SK-N-SH (cell line): Measurements from ENCODE around the gene SLC35F4. TPM values are rescaled to one million over a fixed set of nuclear protein-coding genes. Genes with fewer than 3 reads are reported as not detected.

ENCODE experiments used
- CTCF ChIA-PET: fragments of 300-600, 350-600 bp; formaldehyde crosslinking; extraction: SDS; loops from one replicate; lab custom pipeline; 2021; lab: Yijun Ruan, JAX
- POLR2A ChIA-PET: fragments of 350-600 bp; sonication (Branson Sonifier 250); formaldehyde crosslinking; extraction: SDS; loops from one replicate; lab custom pipeline; 2020; ENCODE audit warnings: antibody characterized with exemption, inconsistent platforms; lab: Yijun Ruan, JAX
- DNase-seq: peaks from one replicate; pipeline ENCODE4 v3.0.0; 2012
- H2AFZ ChIP-seq: fragments of 200-600 bp; sonication (generic); 2 replicates; pipeline ENCODE4 v1.8.1; 2016; ENCODE audit warnings: antibody characterized with exemption, mild to moderate bottlenecking, low read depth
- H3F3A ChIP-seq: fragments of 200-600 bp; sonication (generic); replicated peaks from 2 replicates; pipeline ENCODE3; 2016; ENCODE audit warnings: antibody characterized with exemption, mild to moderate bottlenecking; ENCODE audit not compliant: insufficient read depth
- H3K27ac ChIP-seq, 2 experiments: fragments of 200-500 bp in 1 of 2; fragments of 200-600 bp in 1 of 2; sonication (Bioruptor generic) in 1 of 2; sonication (generic), shearing (Covaris generic) in 1 of 2; 2 replicates each; pipeline versions ENCODE4 v1.5.1 to v1.6.1; 2014 to 2016; ENCODE audit warnings: low read depth in 2 of 2, inconsistent platforms in 1 of 2, low read length in 1 of 2, mild to moderate bottlenecking in 1 of 2, mixed read lengths in 1 of 2
- H3K27me3 ChIP-seq: fragments of 200-600 bp; sonication (generic), shearing (Covaris generic); 2 replicates; pipeline ENCODE4 v1.6.1; 2016; ENCODE audit warnings: mixed run types; ENCODE audit not compliant: insufficient read depth
- H3K36me3 ChIP-seq, 2 experiments: fragments of 200-500 bp in 1 of 2; fragments of 200-600 bp in 1 of 2; sonication (Bioruptor generic) in 1 of 2; sonication (generic) in 1 of 2; replicated peaks in 1 of 2; 2 replicates each; pipeline versions ENCODE3 to v1.5.1; 2014 to 2016; ENCODE audit warnings: low read length in 1 of 2, mild to moderate bottlenecking in 1 of 2; ENCODE audit not compliant: insufficient read depth in 2 of 2, control insufficient read depth in 1 of 2
- H3K4me1 ChIP-seq, 2 experiments: fragments of 200-500 bp in 1 of 2; fragments of 200-600 bp in 1 of 2; sonication (Bioruptor generic) in 1 of 2; sonication (generic), shearing (Covaris generic) in 1 of 2; 2 replicates each; pipeline versions ENCODE4 v1.5.1 to v1.6.1; 2014 to 2016; ENCODE audit warnings: low read depth in 1 of 2, low read length in 1 of 2, mixed run types in 1 of 2; ENCODE audit not compliant: insufficient read depth in 2 of 2, control insufficient read depth in 1 of 2
- H3K4me2 ChIP-seq: fragments of 200-600 bp; sonication (generic), shearing (Covaris generic); 2 replicates; pipeline ENCODE4 v1.6.1; 2017; ENCODE audit warnings: mixed run types
- H3K4me3 ChIP-seq, 2 experiments: fragments of 200-500 bp in 1 of 2; fragments of 200-600 bp in 1 of 2; sonication (Bioruptor generic) in 1 of 2; sonication (generic), shearing (Covaris generic) in 1 of 2; 2 replicates each; pipeline versions ENCODE4 v1.5.1 to v1.8.1; 2014 to 2016; ENCODE audit warnings: low read depth in 2 of 2, inconsistent platforms in 1 of 2, low read length in 1 of 2, mild to moderate bottlenecking in 1 of 2, mixed read lengths in 1 of 2, moderate library complexity in 1 of 2
- H3K79me2 ChIP-seq: fragments of 200-600 bp; sonication (generic); 2 replicates; pipeline ENCODE4 v1.8.1; 2017; ENCODE audit warnings: mild to moderate bottlenecking; ENCODE audit not compliant: insufficient read depth
- H3K9ac ChIP-seq: fragments of 200-600 bp; sonication (generic); 2 replicates; pipeline ENCODE4 v1.6.1; 2017; ENCODE audit warnings: mixed run types
- H3K9me2 ChIP-seq: fragments of 200-600 bp; sonication (generic); 2 replicates; pipeline ENCODE4 v1.6.1; 2017; ENCODE audit warnings: mixed run types
- H3K9me3 ChIP-seq: fragments of 200-600 bp; sonication (generic); 2 replicates; pipeline ENCODE4 v1.6.1; 2017; ENCODE audit warnings: mixed run types, mild to moderate bottlenecking, moderate library complexity
- H4K20me1 ChIP-seq: fragments of 200-600 bp; sonication (generic); 2 replicates; pipeline ENCODE4 v1.6.1; 2017; ENCODE audit warnings: mild to moderate bottlenecking, mixed run types; ENCODE audit not compliant: insufficient read depth
- CTCF ChIP-seq: fragments of 200-600 bp; sonication (generic); IDR thresholded peaks from 2 replicates; pipeline ENCODE4 v1.6.1; 2017; ENCODE audit warnings: antibody characterized with exemption, mild to moderate bottlenecking, moderate library complexity
- ELF1 ChIP-seq: IDR thresholded peaks from 2 replicates; pipeline ENCODE4 v1.4.0; 2012
- FOSL2 ChIP-seq: IDR thresholded peaks from 2 replicates; pipeline ENCODE4 v1.4.0; 2012; ENCODE audit warnings: low read depth, mild to moderate bottlenecking, moderate library complexity, borderline replicate concordance
- FOXM1 ChIP-seq: IDR thresholded peaks from 2 replicates; pipeline ENCODE4 v1.4.0; 2012; ENCODE audit warnings: low read depth, mild to moderate bottlenecking
- GABPA ChIP-seq: IDR thresholded peaks from 2 replicates; pipeline ENCODE4 v1.4.0; 2012; ENCODE audit warnings: low read depth, mild to moderate bottlenecking
- JUND ChIP-seq: IDR thresholded peaks from 2 replicates; pipeline ENCODE4 v1.4.0; 2012
- MXI1 ChIP-seq: IDR thresholded peaks from 2 replicates; pipeline ENCODE4 v1.6.1; 2012; ENCODE audit warnings: mild to moderate bottlenecking, low read depth, low read length, improper control_type of control experiment
- NFIC ChIP-seq: IDR thresholded peaks from 2 replicates; pipeline ENCODE4 v1.4.0; 2012; ENCODE audit warnings: borderline replicate concordance
- NRF1 ChIP-seq: IDR thresholded peaks from 2 replicates; pipeline ENCODE4 v1.6.1; 2012; ENCODE audit warnings: low read depth, mild to moderate bottlenecking, low read length
- PBX3 ChIP-seq: IDR thresholded peaks from 2 replicates; pipeline ENCODE4; 2012
- POLR2AphosphoS5 ChIP-seq: IDR thresholded peaks from 2 replicates; pipeline ENCODE4 v1.6.1; 2012; ENCODE audit warnings: low read depth, low read length
- RAD21 ChIP-seq: IDR thresholded peaks from 2 replicates; pipeline ENCODE4 v1.6.1; 2012; ENCODE audit warnings: mild to moderate bottlenecking, low read length
- RCOR1 ChIP-seq: fragments of 150-350 bp; IDR thresholded peaks from 2 replicates; pipeline ENCODE4 v1.6.1; 2017; ENCODE audit warnings: antibody characterized with exemption, low read length
- REST ChIP-seq: IDR thresholded peaks from 2 replicates; pipeline ENCODE4 v1.6.1; 2012; ENCODE audit warnings: mild to moderate bottlenecking, low read depth, low read length, moderate library complexity
- SIN3A ChIP-seq: IDR thresholded peaks from 2 replicates; pipeline ENCODE4 v1.6.1; 2012; ENCODE audit warnings: low read depth, mild to moderate bottlenecking, low read length, moderate library complexity, borderline replicate concordance
- SMC3 ChIP-seq: IDR thresholded peaks from 2 replicates; pipeline ENCODE4 v1.6.1; 2012; ENCODE audit warnings: low read depth, low read length, improper control_type of control experiment
- TCF12 ChIP-seq: IDR thresholded peaks from 2 replicates; pipeline ENCODE4 v1.4.0; 2012
- TEAD4 ChIP-seq: IDR thresholded peaks from 2 replicates; pipeline ENCODE4 v1.4.0; 2012; ENCODE audit warnings: mild to moderate bottlenecking, borderline replicate concordance; ENCODE audit not compliant: insufficient read depth
- WGBS: methylation state at CpG from one replicate; pipeline ENCODE4 v1.1.6; 2017; ENCODE audit warnings: low lambda C conversion rate; 5-methylcytosine and 5-hydroxymethylcytosine counted together
- polyA plus RNA-seq, 3 experiments: library from polyadenylated mRNA; depleted of rRNA; stranded (reverse); fragments of >200 nt; gene quantifications; 2 replicates each; pipeline ENCODE4 v1.2.3, GENCODE V29; 2012
- TF ChIP-seq, protein P1 (sequence below): IDR thresholded peaks from 2 replicates; pipeline ENCODE4 v1.4.0; 2012; ENCODE audit warnings: low read depth, borderline replicate concordance
- TF ChIP-seq, protein P2 (sequence below): IDR thresholded peaks from 2 replicates; pipeline ENCODE4 v1.4.0; 2012; ENCODE audit warnings: low read depth, borderline replicate concordance
- TF ChIP-seq, protein P3 (sequence below): fragments of 150-350 bp; IDR thresholded peaks from 2 replicates; pipeline ENCODE4 v1.6.1; 2016; ENCODE audit warnings: mild to moderate bottlenecking, low read depth, low read length
- TF ChIP-seq, protein P4 (sequence below): fragments of 150-350 bp; IDR thresholded peaks from 2 replicates; pipeline ENCODE4 v1.6.1; 2017; ENCODE audit warnings: antibody characterized with exemption, low read length, low read depth, borderline replicate concordance

SLC35F4 gene
- polyA plus RNA-seq, 1 of the 3 experiments (the other 2 are of a cell fraction): not detected

- TF ChIP-seq, protein P1, sequence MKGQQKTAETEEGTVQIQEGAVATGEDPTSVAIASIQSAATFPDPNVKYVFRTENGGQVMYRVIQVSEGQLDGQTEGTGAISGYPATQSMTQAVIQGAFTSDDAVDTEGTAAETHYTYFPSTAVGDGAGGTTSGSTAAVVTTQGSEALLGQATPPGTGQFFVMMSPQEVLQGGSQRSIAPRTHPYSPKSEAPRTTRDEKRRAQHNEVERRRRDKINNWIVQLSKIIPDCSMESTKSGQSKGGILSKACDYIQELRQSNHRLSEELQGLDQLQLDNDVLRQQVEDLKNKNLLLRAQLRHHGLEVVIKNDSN: no peak
- TF ChIP-seq POLR2AphosphoS5 (no peak), FOXM1 (no peak), JUND (no peak), TCF12 (no peak), TEAD4 (no peak), ELF1 (no peak), NRF1 (no peak), RAD21 (no peak)
- TF ChIP-seq, protein P2, sequence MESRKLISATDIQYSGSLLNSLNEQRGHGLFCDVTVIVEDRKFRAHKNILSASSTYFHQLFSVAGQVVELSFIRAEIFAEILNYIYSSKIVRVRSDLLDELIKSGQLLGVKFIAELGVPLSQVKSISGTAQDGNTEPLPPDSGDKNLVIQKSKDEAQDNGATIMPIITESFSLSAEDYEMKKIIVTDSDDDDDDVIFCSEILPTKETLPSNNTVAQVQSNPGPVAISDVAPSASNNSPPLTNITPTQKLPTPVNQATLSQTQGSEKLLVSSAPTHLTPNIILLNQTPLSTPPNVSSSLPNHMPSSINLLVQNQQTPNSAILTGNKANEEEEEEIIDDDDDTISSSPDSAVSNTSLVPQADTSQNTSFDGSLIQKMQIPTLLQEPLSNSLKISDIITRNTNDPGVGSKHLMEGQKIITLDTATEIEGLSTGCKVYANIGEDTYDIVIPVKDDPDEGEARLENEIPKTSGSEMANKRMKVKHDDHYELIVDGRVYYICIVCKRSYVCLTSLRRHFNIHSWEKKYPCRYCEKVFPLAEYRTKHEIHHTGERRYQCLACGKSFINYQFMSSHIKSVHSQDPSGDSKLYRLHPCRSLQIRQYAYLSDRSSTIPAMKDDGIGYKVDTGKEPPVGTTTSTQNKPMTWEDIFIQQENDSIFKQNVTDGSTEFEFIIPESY: no peak
Observed at GRCh38 chr14:57567220-57567619, 298.7 kb downstream of the SLC35F4 start (continued).

GRCh38 chr14:57560681-57561080 is 305.2 kb downstream of the SLC35F4 start:
- Histone ChIP-seq H4K20me1 (no peaks in the 10 kb centered on the region), H3K27me3 (no peaks in the 10 kb centered on the region), H2AFZ (no peak overlapping the region), H3K9ac (no peak overlapping the region), H3K27ac (no peak overlapping the region), H3K4me2 (no peak overlapping the region), H3K4me1 (no peaks in the 10 kb centered on the region), H3K36me3 (no peaks in the 10 kb centered on the region), H3K79me2 (no peaks in the 10 kb centered on the region), H3F3A (no peaks in the 10 kb centered on the region), H3K4me3 (no peak overlapping the region), H3K9me3 (no peaks in the 10 kb centered on the region), H3K9me2 (no peaks in the 10 kb centered on the region)
- 62% methylated on average over 3 of the region's 3 CpGs for WGBS
- POLR2A ChIA-PET: no interaction called here
- CTCF ChIA-PET: no interaction called here
- no peak for DNase-seq
- TF ChIP-seq NFIC: no peak
- no peak for TF ChIP-seq NRF1
- no peak for TF ChIP-seq FOXM1
- no peak for TF ChIP-seq RCOR1
- no peak for TF ChIP-seq MXI1
- TF ChIP-seq SMC3: no peak
- TF ChIP-seq, protein P3, sequence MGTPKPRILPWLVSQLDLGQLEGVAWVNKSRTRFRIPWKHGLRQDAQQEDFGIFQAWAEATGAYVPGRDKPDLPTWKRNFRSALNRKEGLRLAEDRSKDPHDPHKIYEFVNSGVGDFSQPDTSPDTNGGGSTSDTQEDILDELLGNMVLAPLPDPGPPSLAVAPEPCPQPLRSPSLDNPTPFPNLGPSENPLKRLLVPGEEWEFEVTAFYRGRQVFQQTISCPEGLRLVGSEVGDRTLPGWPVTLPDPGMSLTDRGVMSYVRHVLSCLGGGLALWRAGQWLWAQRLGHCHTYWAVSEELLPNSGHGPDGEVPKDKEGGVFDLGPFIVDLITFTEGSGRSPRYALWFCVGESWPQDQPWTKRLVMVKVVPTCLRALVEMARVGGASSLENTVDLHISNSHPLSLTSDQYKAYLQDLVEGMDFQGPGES: no peak
- TF ChIP-seq GABPA: no peak
- TF ChIP-seq REST: no peak
- no peak for TF ChIP-seq FOSL2
- no peak for TF ChIP-seq CTCF
- TF ChIP-seq PBX3: no peak
- no peak for TF ChIP-seq SIN3A
- TF ChIP-seq, protein P4, sequence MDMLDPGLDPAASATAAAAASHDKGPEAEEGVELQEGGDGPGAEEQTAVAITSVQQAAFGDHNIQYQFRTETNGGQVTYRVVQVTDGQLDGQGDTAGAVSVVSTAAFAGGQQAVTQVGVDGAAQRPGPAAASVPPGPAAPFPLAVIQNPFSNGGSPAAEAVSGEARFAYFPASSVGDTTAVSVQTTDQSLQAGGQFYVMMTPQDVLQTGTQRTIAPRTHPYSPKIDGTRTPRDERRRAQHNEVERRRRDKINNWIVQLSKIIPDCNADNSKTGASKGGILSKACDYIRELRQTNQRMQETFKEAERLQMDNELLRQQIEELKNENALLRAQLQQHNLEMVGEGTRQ: no peak
